Mesodermal cell (in vitro differentiated cells): ENCODE results near the gene FFAR3.
"Not testable (repeated sequence)": the region's sequence is repeated elsewhere in the genome, so short reads cannot be mapped to it uniquely, and the experiment has no call there.

Experiments used
- H3K27ac ChIP-seq: 2 replicates; pipeline ENCODE4 v1.7.0; 2013; ENCODE audit warnings: mild to moderate bottlenecking, low read depth, low read length, moderate library complexity; ENCODE audit not compliant: severe bottlenecking
- H3K36me3 ChIP-seq: 2 replicates; pipeline ENCODE4 v1.7.1; 2013; ENCODE audit warnings: mild to moderate bottlenecking, low read length, moderate library complexity; ENCODE audit not compliant: control insufficient read depth, insufficient read depth
- H3K4me1 ChIP-seq: one replicate; pipeline ENCODE4 v1.7.1; 2013; ENCODE audit warnings: mild to moderate bottlenecking, low read length; ENCODE audit not compliant: insufficient read depth, control insufficient read depth, poor library complexity, severe bottlenecking
- H3K4me3 ChIP-seq: 2 replicates; pipeline ENCODE4 v1.7.0; 2013; ENCODE audit warnings: low read length, control low read depth, mild to moderate bottlenecking; ENCODE audit not compliant: insufficient read depth, poor library complexity, severe bottlenecking; ENCODE audit errors: extremely low read depth
- H3K9me3 ChIP-seq: 2 replicates; pipeline ENCODE4 v1.7.1; 2013; ENCODE audit warnings: mild to moderate bottlenecking, low read length, moderate library complexity; ENCODE audit not compliant: control insufficient read depth
- WGBS, 2 experiments: methylation state at CpG; one replicate each; pipeline ENCODE4 v1.1.5; 2013; ENCODE audit warnings: missing lambda C conversion rate in 2 of 2; ENCODE audit not compliant: insufficient coverage in 2 of 2; 5-methylcytosine and 5-hydroxymethylcytosine counted together

Gene FFAR3

DNA sequence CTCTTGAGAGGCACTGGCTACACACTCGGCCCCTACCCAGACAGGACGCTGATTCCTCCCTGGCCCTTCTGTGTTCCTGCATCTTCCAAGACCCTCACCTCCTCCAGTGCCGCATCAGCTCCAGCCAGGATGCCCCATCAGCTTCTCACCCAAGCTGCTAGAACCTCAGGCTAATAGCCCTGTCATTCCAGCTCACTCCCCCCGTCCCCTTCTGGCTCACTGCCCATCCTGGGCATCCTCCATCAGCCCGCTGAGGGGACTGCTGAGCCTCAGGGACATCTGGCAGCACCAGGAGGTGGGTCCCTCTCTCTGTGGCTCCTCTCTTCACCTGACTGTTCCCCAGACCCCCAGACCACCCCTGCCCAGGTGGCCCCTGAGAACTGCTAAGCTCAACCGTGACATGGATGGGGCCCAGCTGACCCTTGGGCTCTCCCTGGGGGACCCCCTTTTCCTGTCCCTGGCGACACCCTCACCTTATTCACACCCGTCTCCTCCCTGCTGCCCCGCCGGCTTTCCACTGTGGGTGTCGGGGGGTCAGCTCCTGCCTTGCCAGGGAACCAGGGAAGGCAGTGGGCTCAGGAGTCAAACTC is 4.8 kb downstream of the FFAR3 start:
- no peaks in the 10 kb centered on the region for H3K4me1 ChIP-seq
- no peaks in the 10 kb centered on the region for H3K36me3 ChIP-seq
- H3K4me3 ChIP-seq = no peak overlapping the region
- 87 to 100% methylated on average over 1 to 5 of the region's 11 CpGs for whole genome bisulfite sequencing, 2 experiments
- no peaks in the 10 kb centered on the region for H3K9me3 ChIP-seq
- no peak overlapping the region for H3K27ac ChIP-seq

DNA sequence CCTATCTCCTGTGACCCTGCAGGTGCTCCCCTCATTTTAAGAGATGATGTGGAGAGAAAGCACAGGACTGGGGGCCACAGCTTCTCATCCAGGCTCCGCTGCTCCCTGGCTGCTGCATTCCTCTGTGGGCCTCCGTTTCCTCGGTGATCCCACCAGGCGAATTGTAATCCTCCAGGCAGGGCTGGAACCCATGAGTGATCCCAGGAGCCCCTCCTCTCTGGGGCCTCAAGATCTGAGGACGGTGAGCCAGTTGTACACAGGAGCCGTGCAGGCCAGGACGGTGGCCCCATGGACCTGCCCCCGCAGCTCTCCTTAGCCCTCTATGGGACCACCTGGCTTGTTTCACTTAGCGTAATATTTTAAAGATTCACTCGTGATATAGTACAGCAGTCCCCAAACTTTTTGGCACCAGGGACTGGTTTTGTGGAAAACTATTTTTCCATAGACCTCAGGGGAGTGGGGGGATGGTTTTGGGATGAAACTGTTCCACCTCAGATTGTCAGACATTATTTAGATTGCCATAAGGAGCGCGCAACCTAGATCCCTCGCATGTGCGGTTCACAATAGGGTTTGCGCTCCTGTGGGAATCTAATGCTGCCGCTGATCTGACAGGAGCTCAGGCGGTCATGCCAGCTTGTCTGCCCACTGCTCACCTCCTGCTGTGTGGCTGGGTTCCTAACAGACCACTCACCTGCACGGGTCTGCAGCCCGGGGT is 5.6 kb downstream of the FFAR3 start:
- Histone ChIP-seq H3K9me3 (no peaks in the 10 kb centered on the region), H3K36me3 (no peaks in the 10 kb centered on the region), H3K4me1 (no peaks in the 10 kb centered on the region), H3K27ac (no peak overlapping the region), H3K4me3 (no peak overlapping the region)
- 76 to 80% methylated on average over 1 to 10 of the region's 19 CpGs for WGBS, 2 experiments

DNA sequence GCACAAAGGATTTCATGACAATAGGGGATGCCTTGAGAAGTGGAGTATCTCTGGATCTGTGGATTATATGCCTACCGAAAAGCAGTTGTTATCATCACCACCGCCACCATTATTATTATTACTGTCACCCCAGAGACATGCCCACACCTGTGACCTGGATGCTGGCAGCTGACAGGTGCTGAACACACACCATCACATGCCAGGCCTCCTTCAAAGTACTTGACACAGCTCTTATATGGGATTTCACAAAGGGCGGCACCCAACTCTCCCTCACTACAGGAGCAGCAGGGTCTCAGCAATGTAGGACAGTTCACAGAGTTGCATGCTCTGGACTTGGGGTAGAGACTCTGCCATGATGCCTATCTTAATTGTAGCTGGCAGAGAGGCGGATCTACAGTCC is 7.0 kb downstream of the FFAR3 start:
- no peak overlapping the region for H3K27ac ChIP-seq
- no peaks in the 10 kb centered on the region for H3K9me3 ChIP-seq
- no peaks in the 10 kb centered on the region for H3K4me1 ChIP-seq
- H3K36me3 ChIP-seq = no peaks in the 10 kb centered on the region
- 100% methylated on average over 1 of the region's 4 CpGs; no CpG with 5 or more reads in 1 of the 2 experiments for WGBS, 2 experiments
- no peak overlapping the region for H3K4me3 ChIP-seq

DNA sequence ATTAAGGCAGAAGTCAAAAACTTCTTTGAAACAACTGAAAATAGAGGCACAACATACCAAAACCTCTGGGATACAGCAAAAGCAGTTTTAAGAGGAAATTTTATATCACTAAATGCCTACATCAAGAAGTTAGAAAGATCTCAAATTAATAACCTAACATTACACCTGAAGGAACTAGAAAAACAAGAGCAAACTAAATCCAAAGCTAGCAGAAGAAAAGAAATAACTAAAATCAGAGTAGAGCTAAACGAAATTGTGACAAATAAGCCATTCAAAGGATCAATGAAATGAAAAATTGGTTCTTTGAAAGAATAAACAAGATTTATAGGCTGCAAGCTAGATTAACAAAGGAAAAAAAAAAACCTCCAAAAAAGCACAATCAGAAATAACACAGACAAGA is 10.1 kb downstream of the FFAR3 start:
- Histone ChIP-seq H3K9me3 (no peaks in the 10 kb centered on the region), H3K36me3 (no peaks in the 10 kb centered on the region), H3K4me3 (no peak overlapping the region), H3K4me1 (no peaks in the 10 kb centered on the region), H3K27ac (no peak overlapping the region)
- no CpG with 5 or more reads among the region's 1 CpG for WGBS, 2 experiments

DNA sequence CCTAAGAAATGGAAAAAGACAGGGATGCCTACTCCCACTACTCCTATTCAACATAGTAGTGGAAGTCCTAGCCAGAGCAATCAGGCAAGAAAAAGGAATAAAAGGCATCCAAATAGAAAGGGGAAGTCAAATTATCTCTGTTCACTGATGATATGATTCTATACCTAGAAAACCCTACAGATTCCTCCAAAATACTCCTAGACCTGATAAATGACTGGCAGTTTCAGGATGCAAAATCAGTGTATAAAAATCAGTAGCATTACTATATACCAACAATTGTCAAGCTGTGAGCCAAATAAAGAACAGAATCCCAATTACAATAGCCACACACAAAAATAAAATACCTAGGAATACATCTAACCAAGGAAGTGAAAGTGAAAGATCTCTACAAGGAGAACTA is 11.3 kb downstream of the FFAR3 start:
- Histone ChIP-seq H3K9me3 (no peaks in the 10 kb centered on the region), H3K4me3 (no peak overlapping the region), H3K4me1 (no peaks in the 10 kb centered on the region), H3K36me3 (no peaks in the 10 kb centered on the region), H3K27ac (no peak overlapping the region)

DNA sequence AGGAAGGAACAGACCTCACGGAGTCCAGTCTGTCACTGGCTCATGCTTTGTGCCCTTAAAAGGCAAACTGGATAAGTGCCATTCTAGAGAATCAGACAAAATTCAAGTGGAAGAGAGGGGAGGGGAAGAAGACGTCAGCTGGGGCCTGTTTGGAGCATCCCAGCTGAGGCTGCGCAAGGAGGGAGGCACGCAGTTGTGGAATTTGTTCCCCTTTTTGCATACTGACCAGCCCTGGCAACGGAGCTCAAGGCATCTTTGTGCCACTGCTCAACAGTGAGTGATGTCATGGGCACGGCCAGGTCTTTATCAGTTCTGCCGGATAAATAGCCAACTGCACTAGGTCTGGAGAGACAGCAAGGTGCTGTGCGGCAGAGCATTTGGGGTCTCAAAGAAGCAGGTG is 12.5 kb downstream of the FFAR3 start, which contains the start of gene GPR42:
Gene GPR42, plus strand, starts transcription at position 347 of the 400 bp plus-strand sequence. CDS start 292 bp downstream, outside the sequence.
- no peaks in the 10 kb centered on the region for H3K4me1 ChIP-seq
- 80 to 93% methylated on average over 1 to 2 of the region's 8 CpGs for WGBS, 2 experiments
- no peaks in the 10 kb centered on the region for H3K36me3 ChIP-seq
- H3K27ac ChIP-seq = no peak within 1 kb of the TSS
- no peak within 1 kb of the TSS for H3K4me3 ChIP-seq
- H3K9me3 ChIP-seq = no peaks in the 10 kb centered on the region

DNA sequence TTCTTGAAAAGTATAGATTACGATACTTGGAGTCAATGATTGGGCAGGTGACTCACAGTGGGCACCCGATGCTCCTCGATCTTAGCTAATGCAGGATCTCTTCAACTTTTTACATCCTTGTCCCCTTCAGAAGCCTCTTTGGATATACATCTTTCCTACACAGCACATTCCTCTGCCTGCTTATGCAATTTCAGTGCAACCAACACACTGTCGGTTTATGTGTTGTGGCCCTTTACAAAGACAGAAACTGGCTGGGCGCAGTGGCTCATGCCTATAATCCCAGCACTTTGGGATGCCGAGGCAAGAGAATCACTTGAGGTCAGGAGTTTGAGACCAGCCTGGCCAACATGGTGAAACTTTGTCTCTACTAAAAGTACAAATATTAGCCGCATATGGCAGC is 15.2 kb downstream of the FFAR3 start:
- Histone ChIP-seq H3K27ac (no peak overlapping the region), H3K36me3 (no peaks in the 10 kb centered on the region), H3K9me3 (no peaks in the 10 kb centered on the region), H3K4me3 (no peak overlapping the region), H3K4me1 (no peaks in the 10 kb centered on the region)
- 89 to 90% methylated on average over 6 to 7 of the region's 7 CpGs for WGBS, 2 experiments

DNA sequence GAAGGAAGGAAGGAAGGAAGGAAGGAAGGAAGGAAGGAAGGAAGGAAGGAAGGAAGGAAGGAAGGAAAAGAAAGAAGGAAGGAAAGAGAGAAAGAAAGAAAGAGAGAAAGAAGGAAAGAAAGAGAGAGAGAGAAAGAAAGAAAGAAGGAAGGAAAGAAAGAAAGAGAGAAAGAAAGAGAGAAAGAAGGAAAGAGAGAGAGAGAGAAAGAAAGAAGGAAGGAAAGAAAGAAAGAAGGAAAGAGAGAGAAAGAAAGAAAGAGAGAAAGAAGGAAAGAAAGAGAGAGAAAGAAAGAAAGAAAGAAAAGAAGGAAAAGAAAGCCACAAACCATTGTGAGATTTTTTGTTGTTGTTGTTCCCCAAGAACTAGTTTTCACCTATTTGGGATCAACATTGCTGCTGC is 15.8 kb downstream of the FFAR3 start:
- H3K36me3 ChIP-seq, H3K4me3 ChIP-seq, H3K27ac ChIP-seq, H3K9me3 ChIP-seq, H3K4me1 ChIP-seq: not testable (repeated sequence)

DNA sequence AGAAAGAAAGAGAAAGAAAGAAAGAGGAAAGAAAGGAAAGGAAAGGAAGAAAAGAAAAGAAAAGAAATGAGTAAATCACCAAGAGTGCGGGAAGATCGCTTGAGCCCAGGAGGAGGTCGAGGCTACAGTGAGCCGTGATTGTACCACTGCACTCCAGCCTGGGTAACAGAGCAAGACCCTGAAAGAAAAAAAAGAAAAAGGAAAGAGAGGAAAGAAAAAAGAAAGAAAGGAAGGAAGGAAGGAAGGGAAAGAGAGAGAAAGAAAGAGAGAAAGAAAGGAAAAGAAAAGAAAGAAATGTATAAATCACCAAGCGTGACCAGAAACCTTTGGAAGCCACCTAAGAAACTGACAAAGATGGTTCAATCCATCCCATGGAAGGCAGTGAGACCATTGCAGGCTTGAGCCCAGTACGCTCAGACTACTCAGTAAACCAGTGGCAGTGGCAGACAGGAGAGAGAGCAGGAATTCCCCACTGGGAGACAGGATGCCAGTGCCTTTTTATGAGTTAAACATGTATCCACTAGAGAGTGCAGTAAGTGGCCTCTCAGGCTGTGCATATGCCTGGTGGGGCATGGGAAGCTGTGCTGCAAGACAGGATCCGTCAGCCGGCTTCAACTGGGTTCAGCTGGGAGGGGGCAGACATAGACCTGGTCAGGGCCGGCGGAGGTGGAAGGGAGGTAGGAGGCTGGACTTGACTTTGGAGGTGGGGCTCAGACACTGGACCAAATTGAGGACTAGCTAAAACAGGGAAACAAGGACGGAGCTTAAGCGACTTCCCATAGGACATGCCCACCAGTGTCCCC is 17.4 kb downstream of the FFAR3 start:
- no peaks in the 10 kb centered on the region for H3K36me3 ChIP-seq
- no peak overlapping the region for H3K27ac ChIP-seq
- H3K9me3 ChIP-seq = no peaks in the 10 kb centered on the region
- 92 to 95% methylated on average over 11 to 12 of the region's 12 CpGs for WGBS, 2 experiments
- H3K4me1 ChIP-seq = no peaks in the 10 kb centered on the region
- no peak overlapping the region for H3K4me3 ChIP-seq

DNA sequence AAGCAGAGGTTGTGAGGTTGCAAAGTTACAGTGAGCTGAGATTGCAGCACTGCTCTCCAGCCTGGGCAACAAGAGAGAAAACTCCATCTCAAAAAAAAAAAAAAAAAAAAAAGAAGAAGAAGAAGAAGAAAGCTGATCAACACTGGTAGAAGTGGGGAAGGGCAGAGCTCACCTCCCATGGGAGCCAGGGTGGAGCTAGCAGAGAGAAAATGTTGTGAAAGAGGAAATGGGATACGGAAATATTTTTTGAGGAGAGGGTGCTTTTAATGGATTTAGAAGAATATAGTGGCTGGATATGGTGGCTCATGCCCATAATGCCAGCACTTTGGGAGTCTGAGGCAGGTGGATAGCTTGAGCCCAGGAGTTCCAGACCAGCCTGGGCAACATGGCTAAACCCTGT is 19.4 kb downstream of the FFAR3 start:
- 78 to 88% methylated on average over 1 of the region's 1 CpG for WGBS, 2 experiments
- no peak overlapping the region for H3K4me3 ChIP-seq

DNA sequence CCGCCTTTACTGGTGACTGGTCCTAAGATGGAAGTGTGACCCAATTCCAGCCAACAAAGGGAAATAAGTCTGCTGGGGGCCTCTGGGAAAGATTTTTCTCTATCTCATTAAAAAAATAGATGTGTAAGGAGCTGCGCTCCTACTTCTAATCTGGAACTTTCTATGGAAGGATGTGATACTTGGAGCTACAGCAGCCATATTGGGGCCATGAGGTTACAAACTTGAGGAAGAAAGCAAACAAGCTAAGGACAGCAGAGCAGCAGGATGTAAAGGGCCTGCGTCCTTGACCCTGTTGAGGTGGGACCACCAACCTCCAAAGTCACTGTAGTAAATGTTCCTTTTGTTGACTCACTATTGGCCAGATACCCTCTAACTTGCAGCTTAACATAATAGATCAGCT is 20.1 kb downstream of the FFAR3 start:
- WGBS, 2 experiments = 93% methylated on average over 2 to 3 of the region's 3 CpGs
- Histone ChIP-seq H3K27ac (no peak overlapping the region), H3K4me1 (no peaks in the 10 kb centered on the region), H3K9me3 (peaks cover 5% of the 10 kb centered on the region), H3K4me3 (no peak overlapping the region), H3K36me3 (no peaks in the 10 kb centered on the region)

More for the DNA sequence above, 19.4 kb downstream of the FFAR3 start:
- Histone ChIP-seq H3K4me1 (no peaks in the 10 kb centered on the region), H3K27ac (no peak overlapping the region), H3K9me3 (no peaks in the 10 kb centered on the region), H3K36me3 (no peaks in the 10 kb centered on the region)
